Activated T-cell treated with anti-CD3 and anti-CD28 coated beads, Interleukin-2, amount 50 U/mL, for 4 hours (primary cell): ENCODE data around the gene LOXHD1. TPM values are rescaled to one million over a fixed set of nuclear protein-coding genes. Genes with fewer than 3 reads are reported as not detected.
A peak's percentile ranks its signal among the peaks of the same experiment; 100 is the strongest.

Experiments
- ATAC-seq, 2 donors: fragments of 200-7000 bp; cut with Tn5 transposase; one replicate each; pipeline ENCODE4 v1.10.0; 2021
- DNase-seq: peaks from one replicate; pipeline ENCODE4 v3.0.0-alpha.2; 2020
- H3K27me3 Mint-ChIP-seq: one replicate; pipeline ENCODE4 v1.8.0; 2021; ENCODE audit warnings: low read depth, mixed read lengths
- H3K36me3 Mint-ChIP-seq: one replicate; pipeline ENCODE4 v1.8.0; 2022; ENCODE audit warnings: mixed read lengths; ENCODE audit not compliant: insufficient read depth
- H3K4me1 Mint-ChIP-seq: one replicate; pipeline ENCODE4 v1.8.0; 2021; ENCODE audit warnings: low read depth, mixed read lengths
- H3K4me3 Mint-ChIP-seq: one replicate; pipeline ENCODE4 v1.8.0; 2021; ENCODE audit warnings: mild to moderate bottlenecking, moderate library complexity, mixed read lengths
- H3K9me3 Mint-ChIP-seq: one replicate; pipeline ENCODE4 v1.8.0; 2021; ENCODE audit warnings: mixed read lengths
- total RNA-seq, 3 donors: library from RNA; stranded (reverse); gene quantifications; one replicate each; pipeline ENCODE4 v1.2.1, GENCODE V29; 2021

Gene LOXHD1
- total RNA-seq, 3 donors from 2014 or later, result not detected

GRCh38 chr18:46488471-46489213 lies 168.4 kb downstream of the LOXHD1 start:
- Mint-ChIP-seq H3K4me3 (no peak overlapping the region), H3K27me3 (peaks cover 10% of the 10 kb centered on the region), H3K4me1 (no peaks in the 10 kb centered on the region), H3K36me3 (no peaks in the 10 kb centered on the region), H3K9me3 (no peaks in the 10 kb centered on the region)
- DNase-seq, result no peak
- ATAC-seq, result no peak

GRCh38 chr18:46485675-46486194 lies 171.3 kb downstream of the LOXHD1 start:
- no peaks in the 10 kb centered on the region for H3K36me3 Mint-ChIP-seq
- H3K4me3 Mint-ChIP-seq, result no peak overlapping the region
- H3K9me3 Mint-ChIP-seq, result no peaks in the 10 kb centered on the region
- H3K27me3 Mint-ChIP-seq, result peaks cover 10% of the 10 kb centered on the region
- DNase-seq (no peak), ATAC-seq (peak in 1 of 2 donors; percentile 9)
- no peaks in the 10 kb centered on the region for H3K4me1 Mint-ChIP-seq

- no peak for ATAC-seq
- Mint-ChIP-seq H3K4me1 (no peaks in the 10 kb centered on the region), H3K4me3 (no peak overlapping the region), H3K36me3 (no peaks in the 10 kb centered on the region), H3K9me3 (no peaks in the 10 kb centered on the region), H3K27me3 (peaks cover 12% of the 10 kb centered on the region)
- DNase-seq, result no peak
These were observed 172.0 kb downstream of the LOXHD1 start for GRCh38 chr18:46484971-46485370.

- H3K36me3 Mint-ChIP-seq, result no peaks in the 10 kb centered on the region
- no peak for DNase-seq
- H3K4me3 Mint-ChIP-seq, result no peak overlapping the region
- no peaks in the 10 kb centered on the region for H3K4me1 Mint-ChIP-seq
- ATAC-seq, result no peak
- no peaks in the 10 kb centered on the region for H3K9me3 Mint-ChIP-seq
- peaks cover 19% of the 10 kb centered on the region for H3K27me3 Mint-ChIP-seq
These were observed 174.2 kb downstream of the LOXHD1 start for GRCh38 chr18:46482831-46483230.

GRCh38 chr18:46481847-46482245 lies 175.2 kb downstream of the LOXHD1 start:
- Mint-ChIP-seq H3K36me3 (no peaks in the 10 kb centered on the region), H3K27me3 (peaks cover 19% of the 10 kb centered on the region), H3K4me1 (no peaks in the 10 kb centered on the region)

GRCh38 chr18:46481048-46481846 lies 175.8 kb downstream of the LOXHD1 start:
- DNase-seq, result peak; percentile 41
- peak in 1 of 2 donors; percentile 58 for ATAC-seq
- Mint-ChIP-seq H3K4me3 (no peak overlapping the region), H3K27me3 (peaks cover 19% of the 10 kb centered on the region), H3K4me1 (no peaks in the 10 kb centered on the region), H3K9me3 (no peaks in the 10 kb centered on the region), H3K36me3 (no peaks in the 10 kb centered on the region)

More at GRCh38 chr18:46481847-46482245, 175.2 kb downstream of the LOXHD1 start:
- DNase-seq (no peak), ATAC-seq (no peak)
- no peak overlapping the region for H3K4me3 Mint-ChIP-seq
- no peaks in the 10 kb centered on the region for H3K9me3 Mint-ChIP-seq

- Mint-ChIP-seq H3K27me3 (peaks cover 18% of the 10 kb centered on the region), H3K36me3 (no peaks in the 10 kb centered on the region), H3K9me3 (no peaks in the 10 kb centered on the region), H3K4me1 (peaks cover 4% of the 10 kb centered on the region), H3K4me3 (no peak overlapping the region)
- DNase-seq (no peak), ATAC-seq (no peak)
These were observed 176.8 kb downstream of the LOXHD1 start for GRCh38 chr18:46480226-46480625.

GRCh38 chr18:46478796-46479195 lies 178.2 kb downstream of the LOXHD1 start:
- H3K9me3 Mint-ChIP-seq, result no peaks in the 10 kb centered on the region
- H3K4me3 Mint-ChIP-seq, result no peak overlapping the region
- no peak for DNase-seq
- H3K4me1 Mint-ChIP-seq, result peaks cover 11% of the 10 kb centered on the region
- no peak for ATAC-seq
- peaks cover 9% of the 10 kb centered on the region for H3K27me3 Mint-ChIP-seq
- no peaks in the 10 kb centered on the region for H3K36me3 Mint-ChIP-seq

GRCh38 chr18:46477425-46478011 lies 179.5 kb downstream of the LOXHD1 start:
- ATAC-seq, result no peak
- peaks cover 11% of the 10 kb centered on the region for H3K4me1 Mint-ChIP-seq
- H3K27me3 Mint-ChIP-seq, result peaks cover 9% of the 10 kb centered on the region
- no peak for DNase-seq
- no peaks in the 10 kb centered on the region for H3K36me3 Mint-ChIP-seq
- no peak overlapping the region for H3K4me3 Mint-ChIP-seq
- H3K9me3 Mint-ChIP-seq, result no peaks in the 10 kb centered on the region

GRCh38 chr18:46475390-46475752 lies 181.6 kb downstream of the LOXHD1 start:
- Mint-ChIP-seq H3K4me3 (no peak overlapping the region), H3K27me3 (peaks cover 11% of the 10 kb centered on the region), H3K9me3 (no peaks in the 10 kb centered on the region), H3K36me3 (no peaks in the 10 kb centered on the region), H3K4me1 (peaks cover 11% of the 10 kb centered on the region)
- ATAC-seq (no peak), DNase-seq (no peak)

GRCh38 chr18:46474487-46475389 lies 182.3 kb downstream of the LOXHD1 start:
- H3K36me3 Mint-ChIP-seq, result no peaks in the 10 kb centered on the region
- H3K9me3 Mint-ChIP-seq, result no peaks in the 10 kb centered on the region
- no peak overlapping the region for H3K4me3 Mint-ChIP-seq
- DNase-seq, result no peak
- peaks cover 9% of the 10 kb centered on the region for H3K27me3 Mint-ChIP-seq
- no peak for ATAC-seq
- peaks cover 11% of the 10 kb centered on the region for H3K4me1 Mint-ChIP-seq

GRCh38 chr18:46471809-46472498 lies 185.1 kb downstream of the LOXHD1 start:
- Mint-ChIP-seq H3K27me3 (peaks cover 4% of the 10 kb centered on the region), H3K9me3 (no peaks in the 10 kb centered on the region), H3K4me1 (peaks cover 11% of the 10 kb centered on the region), H3K4me3 (no peak overlapping the region), H3K36me3 (no peaks in the 10 kb centered on the region)
- ATAC-seq (no peak), DNase-seq (no peak)

- ATAC-seq, result no peak
- DNase-seq, result no peak
- Mint-ChIP-seq H3K4me1 (peaks cover 11% of the 10 kb centered on the region), H3K36me3 (no peaks in the 10 kb centered on the region), H3K4me3 (no peak overlapping the region), H3K27me3 (peaks cover 4% of the 10 kb centered on the region), H3K9me3 (no peaks in the 10 kb centered on the region)
These were observed 186.3 kb downstream of the LOXHD1 start for GRCh38 chr18:46470714-46471113.
